HL-60/S4 treated with retinoic acid at 250 ng/mL for 4 days and 3 days (cell line): ENCODE data around the gene CSNK1G1.

Source experiments
- in situ Hi-C: fragments of 300-500 bp; cut with MboI; formaldehyde crosslinking; loops from 2 replicates; pipeline ENCODE4 v1.7.0; 2022; ENCODE audit warnings: low sequenced_read_pairs

Gene CSNK1G1

GRCh38 chr15:64157599-64158125, 198.3 kb downstream of the CSNK1G1 start:
- in situ Hi-C loops, result no loop called here

GRCh38 chr15:64156652-64157331, 199.2 kb downstream of the CSNK1G1 start:
- in situ Hi-C loops, result no loop called here

- in situ Hi-C loops, result no loop called here
Observed at GRCh38 chr15:64155802-64156651, 199.9 kb downstream of the CSNK1G1 start.

GRCh38 chr15:64153480-64154367, 202.2 kb downstream of the CSNK1G1 start:
- in situ Hi-C loops, result no loop called here

- in situ Hi-C loops, result no loop called here
Observed at GRCh38 chr15:64152507-64153387, 203.2 kb downstream of the CSNK1G1 start.

GRCh38 chr15:64151727-64152506, 204.1 kb downstream of the CSNK1G1 start, which contains the start of gene SNX22:
Gene SNX22 (plus strand): TSS chr15:64151731. CDS start chr15:64151776, 45 bp downstream.
- in situ Hi-C loops, result no loop called here

GRCh38 chr15:64149893-64150578, 205.9 kb downstream of the CSNK1G1 start:
- in situ Hi-C loops, result no loop called here

- in situ Hi-C loops, result no loop called here
Observed at GRCh38 chr15:64149424-64149823, 206.5 kb downstream of the CSNK1G1 start.

- in situ Hi-C loops, result no loop called here
Observed at GRCh38 chr15:64148581-64148980, 207.4 kb downstream of the CSNK1G1 start.

GRCh38 chr15:64148168-64148567, 207.8 kb downstream of the CSNK1G1 start:
- in situ Hi-C loops, result no loop called here

GRCh38 chr15:64146885-64147681, 208.9 kb downstream of the CSNK1G1 start:
- in situ Hi-C loops, result no loop called here

- in situ Hi-C loops, result no loop called here
Observed at GRCh38 chr15:64146520-64146884, 209.5 kb downstream of the CSNK1G1 start.

GRCh38 chr15:64146041-64146440, 209.9 kb downstream of the CSNK1G1 start:
- in situ Hi-C loops, result no loop called here

- in situ Hi-C loops, result no loop called here
Observed at GRCh38 chr15:64144565-64145281, 211.2 kb downstream of the CSNK1G1 start.

GRCh38 chr15:64144192-64144564, 211.8 kb downstream of the CSNK1G1 start:
- in situ Hi-C loops, result no loop called here

- in situ Hi-C loops, result no loop called here
Observed at GRCh38 chr15:64143276-64143675, 212.7 kb downstream of the CSNK1G1 start.

- in situ Hi-C loops, result no loop called here
Observed at GRCh38 chr15:64141798-64142512, 214.0 kb downstream of the CSNK1G1 start.
